Kidney epithelial cell (primary cell): ENCODE data around the gene CCL19. TPM values are rescaled to one million over a fixed set of nuclear protein-coding genes. Genes with fewer than 3 reads are reported as not detected.
A peak's percentile ranks its signal among the peaks of the same experiment; 100 is the strongest.

Experiments used
- DNase-seq: peaks from one replicate; pipeline ENCODE4 v3.0.0-alpha.2; 2010; ENCODE audit warnings: low read depth
- H3K27me3 ChIP-seq: 2 replicates; pipeline ENCODE4 v1.6.0; 2011; ENCODE audit warnings: low read length; ENCODE audit not compliant: control insufficient read depth, insufficient read depth
- H3K36me3 ChIP-seq: 2 replicates; pipeline ENCODE4 v1.5.1; 2011; ENCODE audit warnings: low read length; ENCODE audit not compliant: control insufficient read depth, insufficient read depth
- H3K4me3 ChIP-seq: 2 replicates; pipeline ENCODE4 v1.5.1; 2011; ENCODE audit warnings: low read depth, mild to moderate bottlenecking, control low read depth, low read length
- total RNA-seq: library from RNA; depleted of rRNA; stranded (reverse); fragments of >200 nt; gene quantifications from 2 replicates; pipeline ENCODE4 v1.2.3, GENCODE V29; 2015
- TF ChIP-seq, protein P1 (sequence below): IDR thresholded peaks from 2 replicates; pipeline ENCODE4 v1.5.1; 2011; ENCODE audit warnings: mild to moderate bottlenecking, moderate library complexity, low read length, control low read depth, inconsistent platforms; ENCODE audit not compliant: insufficient read depth, poor library complexity, severe bottlenecking

CCL19 gene
- total RNA-seq, 1 donor from 2014 or later = not detected

DNA sequence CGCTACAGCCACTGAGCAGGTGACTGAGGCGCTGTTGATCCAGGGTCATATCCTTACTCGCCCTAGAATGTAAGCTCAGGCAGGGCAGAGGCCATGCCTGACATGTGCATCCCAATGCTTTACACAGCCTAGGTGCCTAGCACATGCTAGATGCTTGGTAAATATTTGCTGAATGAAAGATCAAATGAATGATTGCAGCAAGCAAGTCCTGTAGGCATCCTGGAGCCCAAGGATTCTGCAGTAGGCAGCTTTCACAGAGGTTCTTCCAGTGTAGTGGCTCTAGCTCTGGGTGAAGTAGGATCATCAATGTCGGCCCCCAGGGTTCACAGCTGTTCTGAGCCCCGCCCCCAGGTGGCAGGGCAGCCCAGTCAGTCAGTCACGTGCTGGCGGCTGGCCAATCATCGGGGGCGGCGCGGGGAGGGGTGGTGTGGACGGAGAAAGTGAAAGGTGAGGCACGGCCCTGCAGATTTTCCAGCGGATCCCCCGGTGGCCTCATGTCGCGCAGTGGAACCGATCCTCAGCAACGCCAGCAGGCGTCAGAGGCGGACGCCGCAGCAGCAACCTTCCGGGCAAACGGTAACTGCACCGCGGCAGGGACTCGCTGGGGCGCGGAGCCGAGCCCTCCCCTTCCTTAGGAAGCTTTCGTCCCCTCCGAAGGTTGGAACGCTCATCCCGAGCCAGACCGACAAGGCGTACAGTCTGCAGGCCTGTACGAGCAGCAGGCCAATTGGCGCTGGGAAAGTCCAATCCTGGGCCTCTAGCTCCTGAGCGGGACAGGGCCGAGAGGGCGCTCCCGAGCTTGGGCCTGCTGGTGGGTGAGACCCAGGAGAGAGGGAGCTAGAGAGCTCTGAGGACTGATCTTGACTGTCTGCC lies 44.6 kb downstream of the CCL19 start, which contains the start of gene GALT:
Gene GALT (plus strand): TSS at position 465 of the 873 bp plus-strand sequence. CDS start 30 bp downstream, at position 495.
- peak; percentile 50 for DNase-seq
- TF ChIP-seq, protein P1, sequence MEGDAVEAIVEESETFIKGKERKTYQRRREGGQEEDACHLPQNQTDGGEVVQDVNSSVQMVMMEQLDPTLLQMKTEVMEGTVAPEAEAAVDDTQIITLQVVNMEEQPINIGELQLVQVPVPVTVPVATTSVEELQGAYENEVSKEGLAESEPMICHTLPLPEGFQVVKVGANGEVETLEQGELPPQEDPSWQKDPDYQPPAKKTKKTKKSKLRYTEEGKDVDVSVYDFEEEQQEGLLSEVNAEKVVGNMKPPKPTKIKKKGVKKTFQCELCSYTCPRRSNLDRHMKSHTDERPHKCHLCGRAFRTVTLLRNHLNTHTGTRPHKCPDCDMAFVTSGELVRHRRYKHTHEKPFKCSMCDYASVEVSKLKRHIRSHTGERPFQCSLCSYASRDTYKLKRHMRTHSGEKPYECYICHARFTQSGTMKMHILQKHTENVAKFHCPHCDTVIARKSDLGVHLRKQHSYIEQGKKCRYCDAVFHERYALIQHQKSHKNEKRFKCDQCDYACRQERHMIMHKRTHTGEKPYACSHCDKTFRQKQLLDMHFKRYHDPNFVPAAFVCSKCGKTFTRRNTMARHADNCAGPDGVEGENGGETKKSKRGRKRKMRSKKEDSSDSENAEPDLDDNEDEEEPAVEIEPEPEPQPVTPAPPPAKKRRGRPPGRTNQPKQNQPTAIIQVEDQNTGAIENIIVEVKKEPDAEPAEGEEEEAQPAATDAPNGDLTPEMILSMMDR = peak; percentile 74

DNA sequence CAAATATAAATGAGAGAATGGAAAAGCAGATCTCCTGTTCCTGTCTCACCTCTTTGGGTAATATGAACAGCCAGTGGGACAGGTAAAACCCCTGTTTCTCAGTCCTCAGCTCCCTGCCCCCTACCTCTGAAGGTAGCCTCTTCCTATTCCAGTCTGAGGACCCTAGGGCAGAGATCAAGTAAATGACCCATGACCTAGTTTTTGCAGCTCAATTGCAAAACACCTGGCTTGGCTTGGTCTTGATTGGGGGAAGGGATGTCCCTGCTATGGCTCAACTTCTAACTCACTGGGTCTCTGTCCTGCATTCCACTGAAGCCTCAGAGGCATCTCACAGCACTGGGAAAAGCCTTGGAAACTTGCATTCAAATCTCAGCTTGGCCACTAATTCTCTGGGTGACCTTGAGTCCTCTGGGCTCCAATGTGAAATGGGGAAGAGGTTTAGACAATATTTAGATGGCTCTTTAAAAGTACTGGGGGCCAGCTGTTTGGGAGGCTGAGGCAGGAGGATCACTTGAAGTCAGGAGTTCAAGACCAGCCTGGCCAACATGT lies 46.2 kb downstream of the CCL19 start:
- TF ChIP-seq, protein P1 = no peak
- no peaks in the 10 kb centered on the region for H3K27me3 ChIP-seq
- no peak overlapping the region for H3K4me3 ChIP-seq
- H3K36me3 ChIP-seq = no peaks in the 10 kb centered on the region
- no peak for DNase-seq

More for the DNA sequence above, 44.6 kb downstream of the CCL19 start, which contains the start of gene GALT:
- H3K36me3 ChIP-seq = no peaks in the 10 kb centered on the region
- H3K27me3 ChIP-seq = no peaks in the 10 kb centered on the region
- peak within 1 kb of the TSS; percentile 61 for H3K4me3 ChIP-seq

DNA sequence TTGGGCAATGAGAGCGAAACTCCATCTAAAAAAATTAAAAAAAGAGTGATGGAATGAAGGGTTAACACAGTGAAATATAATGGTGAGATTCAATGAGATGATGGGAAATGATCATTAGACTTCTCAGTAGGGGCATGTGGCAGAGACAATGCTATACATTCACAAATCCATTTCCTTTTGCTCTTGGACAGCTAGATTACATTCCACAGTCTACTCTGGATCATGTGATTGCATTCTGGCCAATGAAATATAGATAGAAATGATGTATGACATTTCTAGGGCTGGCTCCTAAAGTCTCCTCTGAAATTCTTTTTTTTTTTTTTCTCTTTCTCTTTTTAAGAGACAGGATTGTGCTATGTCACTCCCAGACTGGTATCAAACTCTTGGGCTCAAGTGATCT lies 48.4 kb downstream of the CCL19 start:
- H3K4me3 ChIP-seq = no peak overlapping the region
- TF ChIP-seq, protein P1 = no peak
- no peak for DNase-seq
- H3K36me3 ChIP-seq = no peaks in the 10 kb centered on the region
- no peaks in the 10 kb centered on the region for H3K27me3 ChIP-seq

Other genes with a start within 250 kb of the CCL19 start
- 14.7 and 16.8 TPM in 2 replicates for gene FAM219A, start 232.7 kb downstream of the CCL19 start, total RNA-seq
- not detected in 2 replicates for gene DNAI1, start 232.5 kb downstream of the CCL19 start, total RNA-seq
- gene ENHO, start 168.3 kb downstream of the CCL19 start, total RNA-seq = 1.5 TPM in 1 of 2 replicates, not detected in the other
- gene CNTFR, start 101.6 kb downstream of the CCL19 start, total RNA-seq = 0.27 and 1.1 TPM in 2 replicates
- gene RPP25L, start 79.2 kb downstream of the CCL19 start, total RNA-seq = 31.5 and 34.0 TPM in 2 replicates
- gene DCTN3, start 70.8 kb downstream of the CCL19 start, total RNA-seq = 92.7 and 128 TPM in 2 replicates
- gene ARID3C, start 62.2 kb downstream of the CCL19 start, total RNA-seq = 0.48 and 1.0 TPM in 2 replicates
- gene SIGMAR1, start 53.5 kb downstream of the CCL19 start, total RNA-seq = 121 and 129 TPM in 2 replicates
- 34.4 and 39.4 TPM in 2 replicates for gene GALT, start 44.6 kb downstream of the CCL19 start, total RNA-seq
- gene IL11RA, start 39.1 kb downstream of the CCL19 start, total RNA-seq = 5.9 and 11.6 TPM in 2 replicates
- gene CCL27, start 28.6 kb downstream of the CCL19 start, total RNA-seq = not detected in 2 replicates
- not detected in 2 replicates for gene CCL21, start 18.9 kb upstream of the CCL19 start, total RNA-seq